GM12878 (cell line): ENCODE measurements around the gene CAMK2B. TPM values are rescaled to one million over a fixed set of nuclear protein-coding genes. Genes with fewer than 3 reads are reported as not detected.
A peak's percentile ranks its signal among the peaks of the same experiment; 100 is the strongest.

Experiments
- ATAC-seq: fragments of 200-7000 bp; cut with Tn5 transposase; 3 replicates; pipeline ENCODE4 v1.9.1; 2020; ENCODE audit warnings: mild to moderate bottlenecking, moderate library complexity
- BruUV-seq: library from RNA; stranded (reverse); fragments of 400-500 nt; replicated peaks from 2 replicates; lab custom pipeline; 2021; lab: Mats Ljungman, UMichigan
- CTCF ChIA-PET: fragments of 300-600 bp; sonication (Branson Sonifier 250); formaldehyde crosslinking; extraction: SDS; loops from one replicate; lab custom pipeline; 2021; ENCODE audit warnings: inconsistent platforms; lab: Yijun Ruan, JAX
- POLR2A ChIA-PET: fragments of 350-600 bp; formaldehyde crosslinking; extraction: SDS; loops from one replicate; lab custom pipeline; 2021; ENCODE audit warnings: inconsistent platforms; lab: Charles Lee
- RAD21 ChIA-PET: fragments of 300-600 bp; sonication (Branson Sonifier 250); formaldehyde crosslinking; loops from one replicate; lab custom pipeline; 2023; ENCODE audit warnings: antibody characterized with exemption; ENCODE audit not compliant: unreplicated experiment; lab: Charles Lee
- SMC1A ChIA-PET: fragments of 300-600 bp; sonication (Branson Sonifier 250); formaldehyde crosslinking; loops from one replicate; lab custom pipeline; 2023; ENCODE audit not compliant: unreplicated experiment, uncharacterized antibody; lab: Charles Lee
- DNase-seq: peaks from one replicate; pipeline ENCODE4 v3.0.0-alpha.2; 2011; ENCODE audit warnings: low read depth, low spot score
- FAIRE-seq: peaks from 3 replicates; lab custom pipeline; 2011; peaks lifted over from hg19 to GRCh38; lab: Jason Lieb, UNC
- H2AFZ ChIP-seq: 2 replicates; pipeline ENCODE4 v1.6.0; 2011; ENCODE audit warnings: low read depth, low read length, control low read depth; ENCODE audit not compliant: control insufficient read depth
- H3K27ac ChIP-seq: 2 replicates; pipeline ENCODE4 v1.5.1; 2011; ENCODE audit warnings: control low read depth; ENCODE audit not compliant: control insufficient read depth, insufficient read depth
- H3K27me3 ChIP-seq, 2 experiments: replicated peaks in 1 of 2; 2 replicates each; pipeline versions ENCODE4 v1.6.0 to v1.6.1; 2011; ENCODE audit warnings: low read length in 1 of 2; ENCODE audit not compliant: control insufficient read depth in 2 of 2, insufficient read depth in 2 of 2
- H3K36me3 ChIP-seq, 2 experiments: 2 replicates each; pipeline ENCODE4 v1.5.1; 2011; ENCODE audit warnings: low read length in 1 of 2; ENCODE audit not compliant: control insufficient read depth in 2 of 2, insufficient read depth in 2 of 2
- H3K4me1 ChIP-seq: 2 replicates; pipeline ENCODE4 v1.6.1; 2011; ENCODE audit warnings: mild to moderate bottlenecking, low read length, moderate library complexity, mixed read lengths; ENCODE audit not compliant: control insufficient read depth, insufficient read depth
- H3K4me2 ChIP-seq: 2 replicates; pipeline ENCODE4 v1.6.0; 2011; ENCODE audit warnings: control low read depth; ENCODE audit not compliant: control insufficient read depth, insufficient read depth
- H3K4me3 ChIP-seq: fragments of 200-600 bp; sonication (generic); 2 replicates; pipeline ENCODE4 v1.5.1; 2016
- H3K79me2 ChIP-seq: 2 replicates; pipeline ENCODE4 v1.6.0; 2011; ENCODE audit warnings: low read length; ENCODE audit not compliant: control insufficient read depth, insufficient read depth
- H3K9ac ChIP-seq: 2 replicates; pipeline ENCODE4 v1.8.0; 2011; ENCODE audit warnings: low read length, control low read depth, mixed read lengths; ENCODE audit not compliant: control insufficient read depth, insufficient read depth
- H3K9me3 ChIP-seq: replicated peaks from 3 replicates; pipeline ENCODE4 v1.5.1; 2011; ENCODE audit warnings: mild to moderate bottlenecking, low read length; ENCODE audit not compliant: control insufficient read depth, insufficient read depth
- H4K20me1 ChIP-seq: 2 replicates; pipeline ENCODE4 v1.6.0; 2011; ENCODE audit not compliant: control insufficient read depth, insufficient read depth
- E4F1 ChIP-seq: fragments of 450-650 bp; IDR thresholded peaks from 2 replicates; pipeline ENCODE4 v1.6.1; 2018; ENCODE audit warnings: borderline replicate concordance, mild to moderate bottlenecking; ENCODE audit not compliant: partially characterized antibody
- POLR2A ChIP-seq: IDR thresholded peaks from 2 replicates; pipeline ENCODE4 v1.6.1; 2011; ENCODE audit warnings: low read depth, mild to moderate bottlenecking, low read length
- YY1 ChIP-seq: IDR thresholded peaks from 2 replicates; pipeline ENCODE4 v1.6.1; 2011; ENCODE audit warnings: low read depth, mild to moderate bottlenecking, low read length
- ZNF592 ChIP-seq: fragments of 450-650 bp; IDR thresholded peaks from 2 replicates; pipeline ENCODE4 v1.6.1; 2017; ENCODE audit warnings: mild to moderate bottlenecking, moderate library complexity
- WGBS: methylation state at CpG from one replicate; pipeline ENCODE4 v1.1.6; 2016; ENCODE audit warnings: low lambda C conversion rate; ENCODE audit not compliant: insufficient replicate concordance, insufficient coverage; ENCODE audit errors: missing lambda C conversion rate; 5-methylcytosine and 5-hydroxymethylcytosine counted together
- in situ Hi-C: fragments of 300-500 bp; cut with MboI; formaldehyde crosslinking; loops from 9 replicates; pipeline ENCODE4 v1.14.3; 2018; ENCODE audit warnings: mixed read lengths
- intact Hi-C: fragments of 100-400 bp; cut with micrococcal nuclease; formaldehyde crosslinking; loops from one replicate; pipeline ENCODE4 v1.14.2; 2022; ENCODE audit not compliant: unreplicated experiment
- polyA plus RNA-seq, 11 experiments: library from polyadenylated mRNA; depleted of rRNA in 4 of 11; unstranded in 6 of 11; stranded (reverse) in 5 of 11; fragments of >200 nt; fragmentation: Nextera tagmentation in 4 of 11; fragmentation: Illumina TruSeq in 1 of 11; extraction: Ambion mirVana in 4 of 11; extraction: Trizol in 1 of 11; gene quantifications; 1 replicate in 1 of 11; 2 replicates in 10 of 11; pipeline versions ENCODE4 v1.2.1 to v1.2.3, GENCODE V29; 2011 to 2016; ENCODE audit warnings: inconsistent platforms in 2 of 11, missing spikeins in 2 of 11, low read depth in 1 of 11
- total RNA-seq, 4 experiments: library from RNA; depleted of rRNA in 3 of 4; stranded (reverse); fragments of >200 nt in 3 of 4; fragmentation: Illumina TruSeq in 1 of 4; extraction: Trizol in 1 of 4; gene quantifications; 2 replicates each; pipeline versions ENCODE4 v1.2.1 to v1.2.3, GENCODE V29; 2013 to 2021

Gene CAMK2B
- total and polyA plus RNA-seq, 10 of the 15 experiments (the other 5 are each of a cell fraction or from before 2014, with no cell fraction given), result 0.06 to 0.23 (median 0.11) TPM; not detected in 5

GRCh38 chr7:44215531-44215930 is 109.9 kb downstream of the CAMK2B start:
- no peak overlapping the region for H3K27ac ChIP-seq
- no peak for DNase-seq
- H3K9me3 ChIP-seq, result no peaks in the 10 kb centered on the region
- no peaks in the 10 kb centered on the region; the same call in 1 of the 2 replicates for H4K20me1 ChIP-seq
- POLR2A ChIA-PET, result no interaction called here
- H3K4me3 ChIP-seq, result no peak overlapping the region
- 84% methylated on average over 7 of the region's 7 CpGs for WGBS
- no peaks in the 10 kb centered on the region for H3K27me3 ChIP-seq
- ATAC-seq, result no peak
- no peak overlapping the region for H2AFZ ChIP-seq
- peaks cover 7% of the 10 kb centered on the region for H3K4me1 ChIP-seq
- in situ Hi-C loops (no loop called here), intact Hi-C loops (no loop called here)
- RAD21 ChIA-PET, result no interaction called here
- SMC1A ChIA-PET, result interaction anchor here (1.1 kb wide), 1 partner anchor 262 kb away, joined by 3 read pairs; no protein-coding TSS in a partner anchor
- H3K36me3 ChIP-seq, result peaks cover 10 to 12% of the 10 kb centered on the region in 2 experiments
- FAIRE-seq, result no peak
- BruUV-seq, result no TSS peak
- 0 out of 2 replicates have a peak, but pooled peaks have one; percentile 57 for TF ChIP-seq POLR2A
- TF ChIP-seq ZNF592, result no peak
- TF ChIP-seq YY1, result no peak
- no peak for TF ChIP-seq E4F1
- H3K9ac ChIP-seq, result no peak overlapping the region
- H3K79me2 ChIP-seq, result no peaks in the 10 kb centered on the region
- CTCF ChIA-PET, result interaction anchor here (1.4 kb wide), 1 partner anchor 22 kb away, joined by 5 read pairs; no protein-coding TSS in a partner anchor
- H3K4me2 ChIP-seq, result no peak overlapping the region
